DOHH2 (cell line): ENCODE measurements around the gene CDKN1C.

Experiments
- EZH2phosphoT487 ChIP-seq: fragments of 200-600 bp; sonication (generic); IDR thresholded peaks from 2 replicates; pipeline ENCODE4 v1.6.1; 2017; ENCODE audit warnings: borderline replicate concordance, mild to moderate bottlenecking, antibody characterized with exemption, low read length, moderate library complexity, mixed read lengths
- TF ChIP-seq, protein P1 (sequence below): fragments of 200-600 bp; sonication (generic); IDR thresholded peaks from one replicate; pipeline ENCODE4 v1.5.1; 2014; ENCODE audit warnings: antibody characterized with exemption, mild to moderate bottlenecking, low read depth, low read length; ENCODE audit not compliant: poor library complexity, severe bottlenecking

DNA sequence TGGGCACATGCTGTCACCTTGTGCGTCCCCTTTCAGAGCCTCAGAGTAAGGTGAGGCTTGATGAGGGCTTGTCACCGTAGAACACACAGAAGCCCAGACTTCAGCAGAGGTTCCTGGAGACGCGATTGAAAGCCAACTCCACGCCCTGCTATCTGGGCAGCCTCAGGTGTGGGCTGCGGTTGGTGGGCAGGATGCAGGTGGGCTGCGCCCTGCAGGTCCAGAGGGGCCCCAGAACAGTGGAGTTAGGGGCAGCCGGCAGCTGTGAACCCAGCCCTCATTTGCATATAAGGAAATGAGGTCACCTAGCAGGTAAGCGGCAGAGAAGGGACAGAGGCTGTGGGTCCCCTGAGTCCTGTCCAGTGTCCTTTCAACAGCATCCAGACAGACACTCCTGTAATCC is 28.2 kb upstream of the CDKN1C start:
- TF ChIP-seq, protein P1, sequence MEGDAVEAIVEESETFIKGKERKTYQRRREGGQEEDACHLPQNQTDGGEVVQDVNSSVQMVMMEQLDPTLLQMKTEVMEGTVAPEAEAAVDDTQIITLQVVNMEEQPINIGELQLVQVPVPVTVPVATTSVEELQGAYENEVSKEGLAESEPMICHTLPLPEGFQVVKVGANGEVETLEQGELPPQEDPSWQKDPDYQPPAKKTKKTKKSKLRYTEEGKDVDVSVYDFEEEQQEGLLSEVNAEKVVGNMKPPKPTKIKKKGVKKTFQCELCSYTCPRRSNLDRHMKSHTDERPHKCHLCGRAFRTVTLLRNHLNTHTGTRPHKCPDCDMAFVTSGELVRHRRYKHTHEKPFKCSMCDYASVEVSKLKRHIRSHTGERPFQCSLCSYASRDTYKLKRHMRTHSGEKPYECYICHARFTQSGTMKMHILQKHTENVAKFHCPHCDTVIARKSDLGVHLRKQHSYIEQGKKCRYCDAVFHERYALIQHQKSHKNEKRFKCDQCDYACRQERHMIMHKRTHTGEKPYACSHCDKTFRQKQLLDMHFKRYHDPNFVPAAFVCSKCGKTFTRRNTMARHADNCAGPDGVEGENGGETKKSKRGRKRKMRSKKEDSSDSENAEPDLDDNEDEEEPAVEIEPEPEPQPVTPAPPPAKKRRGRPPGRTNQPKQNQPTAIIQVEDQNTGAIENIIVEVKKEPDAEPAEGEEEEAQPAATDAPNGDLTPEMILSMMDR, result no peak
- no peak for TF ChIP-seq EZH2phosphoT487
